A549 (cell line): ENCODE measurements around the gene GAL3ST1. TPM values are rescaled to one million over a fixed set of nuclear protein-coding genes. Genes with fewer than 3 reads are reported as not detected.

ENCODE experiments used
- ATAC-seq, 2 experiments: fragments of 200-7000 bp in 1 of 2; fragments of >200 bp in 1 of 2; cut with Nextera tagmentation in 1 of 2; cut with Tn5 transposase in 1 of 2; 3 replicates each; pipeline versions ENCODE4 v1.8.0 to v1.9.1; 2018 to 2020; ENCODE audit warnings: mild to moderate bottlenecking in 1 of 2, moderate library complexity in 1 of 2
- CTCF ChIA-PET: fragments of 300-600 bp; sonication (Branson Sonifier 250); formaldehyde crosslinking; extraction: SDS; loops from one replicate; lab custom pipeline; 2021; ENCODE audit warnings: antibody characterized with exemption, inconsistent platforms; lab: Yijun Ruan, JAX
- POLR2A ChIA-PET: fragments of 350-600 bp; formaldehyde crosslinking; extraction: SDS; loops from one replicate; lab custom pipeline; 2021; ENCODE audit warnings: antibody characterized with exemption, inconsistent platforms; lab: Yijun Ruan, JAX
- DNase-seq, 2 experiments: peaks; one replicate each; pipeline versions ENCODE4 v3.0.0 to v3.0.0-alpha.2; 2011 to 2016; ENCODE audit warnings: low read depth in 1 of 2, low spot score in 1 of 2
- FAIRE-seq: peaks from 2 replicates; lab custom pipeline; 2011; peaks lifted over from hg19 to GRCh38; lab: Jason Lieb, UNC
- H3K27ac ChIP-seq, 2 experiments: fragments of >200 bp; sonication (Bioruptor Twin); formaldehyde crosslinking; 3 replicates each; pipeline ENCODE4 v1.5.1; 2016 to 2017
- H3K4me1 ChIP-seq: fragments of >200 bp; sonication (Bioruptor Twin); formaldehyde crosslinking; 3 replicates; pipeline ENCODE4 v1.6.1; 2016
- H3K4me2 ChIP-seq: fragments of >200 bp; sonication (Bioruptor Twin); formaldehyde crosslinking; 3 replicates; pipeline ENCODE4 v1.6.1; 2016
- H3K4me3 ChIP-seq: fragments of >200 bp; sonication (Bioruptor Twin); formaldehyde crosslinking; 3 replicates; pipeline ENCODE4 v1.5.1; 2016
- H3K9me3 ChIP-seq: fragments of >200 bp; sonication (Bioruptor Twin); formaldehyde crosslinking; 3 replicates; pipeline ENCODE4 v1.6.1; 2016
- CTCF ChIP-seq: fragments of >200 bp; sonication (Bioruptor Twin); formaldehyde crosslinking; IDR thresholded peaks from 3 replicates; pipeline ENCODE4 v1.5.1; 2016
- EHF ChIP-seq: fragments of 250-450 bp; sonication (Bioruptor Pico); IDR thresholded peaks from 2 replicates; pipeline ENCODE4 v1.5.0; 2020; ENCODE audit warnings: mild to moderate bottlenecking
- FOSL2 ChIP-seq, 2 experiments: fragments of 450-650 bp in 1 of 2; fragments of >200 bp in 1 of 2; sonication (Bioruptor Twin) in 1 of 2; formaldehyde crosslinking; IDR thresholded peaks; 2 replicates each; pipeline versions ENCODE4 v1.5.0 to v1.6.1; 2016 to 2020; ENCODE audit warnings: mild to moderate bottlenecking in 1 of 2, moderate library complexity in 1 of 2
- FOXS1 ChIP-seq: fragments of 250-450 bp; sonication (Bioruptor Pico); IDR thresholded peaks from 2 replicates; pipeline ENCODE4 v1.5.0; 2020; ENCODE audit warnings: mild to moderate bottlenecking, moderate library complexity
- HEYL ChIP-seq: fragments of 250-450 bp; sonication (Bioruptor Pico); IDR thresholded peaks from 2 replicates; pipeline ENCODE4 v1.8.0; 2021; ENCODE audit warnings: mild to moderate bottlenecking, moderate library complexity
- JUN ChIP-seq, 2 experiments: fragments of >200 bp; sonication (Bioruptor Twin); formaldehyde crosslinking; IDR thresholded peaks; 2 replicates in 1 of 2; 3 replicates in 1 of 2; pipeline ENCODE4 v1.6.1; 2016 to 2017
- POLR2AphosphoS2 ChIP-seq: conservative IDR thresholded peaks from 2 replicates; pipeline ENCODE4 v1.6.1; 2012; ENCODE audit warnings: low read length, improper control_type of control experiment, inconsistent platforms
- RARB ChIP-seq: fragments of 250-450 bp; sonication (Bioruptor Pico); IDR thresholded peaks from 2 replicates; pipeline ENCODE4 v1.8.0; 2021; ENCODE audit warnings: mild to moderate bottlenecking, moderate library complexity
- REST ChIP-seq: fragments of 200-600 bp; sonication (generic); IDR thresholded peaks from 2 replicates; pipeline ENCODE4 v1.6.1; 2016; ENCODE audit warnings: antibody characterized with exemption, mild to moderate bottlenecking, moderate library complexity
- SMC3 ChIP-seq: fragments of >200 bp; sonication (Bioruptor Twin); formaldehyde crosslinking; IDR thresholded peaks from 3 replicates; pipeline ENCODE4 v1.6.1; 2018; ENCODE audit warnings: inconsistent platforms
- SREBF2 ChIP-seq: fragments of 450-650 bp; IDR thresholded peaks from 2 replicates; pipeline ENCODE4 v1.6.1; 2014; ENCODE audit warnings: mild to moderate bottlenecking, moderate library complexity
- TFCP2L1 ChIP-seq: fragments of 250-450 bp; sonication (Bioruptor Pico); IDR thresholded peaks from 2 replicates; pipeline ENCODE4 v1.5.0; 2021; ENCODE audit warnings: mild to moderate bottlenecking
- WGBS: methylation state at CpG from one replicate; pipeline ENCODE4 v1.1.6; 2017; ENCODE audit errors: missing lambda C conversion rate; 5-methylcytosine and 5-hydroxymethylcytosine counted together
- polyA plus RNA-seq, 4 experiments: library from polyadenylated mRNA; depleted of rRNA in 3 of 4; stranded (reverse); fragments of >200 nt; fragmentation: RNase III in 1 of 4; extraction: RNeasy Plus Mini Kit Qiagen cat#74134 plus additional on column Dnase treatment in 1 of 4; gene quantifications; 2 replicates in 3 of 4; 3 replicates in 1 of 4; pipeline ENCODE4 v1.2.3, GENCODE V29; 2011 to 2017
- TF ChIP-seq, protein P1 (sequence below): fragments of >200 bp; sonication (Bioruptor Twin); formaldehyde crosslinking; IDR thresholded peaks from 3 replicates; pipeline ENCODE4 v1.6.1; 2016

The GAL3ST1 gene
- polyA plus RNA-seq, 2 of the 4 experiments (the other 2 are of a cell fraction): 8.7 to 14.0 TPM

GRCh38 chr22:30591191-30591587 lies 16.7 kb upstream of the GAL3ST1 start:
- no peak for DNase-seq
- H3K4me2 ChIP-seq: peak overlapping the region; percentile 92
- no peak for TF ChIP-seq TFCP2L1
- no peak for TF ChIP-seq FOSL2 (IDR thresholded peaks at IDR 0.05)
- no peak for TF ChIP-seq FOSL2 (CRISPR knock-in tag; IDR thresholded peaks at IDR 0.05)
- TF ChIP-seq REST: no peak
- TF ChIP-seq RARB (CRISPR knock-in tag): no peak
- TF ChIP-seq FOXS1: no peak
- TF ChIP-seq, protein P1, sequence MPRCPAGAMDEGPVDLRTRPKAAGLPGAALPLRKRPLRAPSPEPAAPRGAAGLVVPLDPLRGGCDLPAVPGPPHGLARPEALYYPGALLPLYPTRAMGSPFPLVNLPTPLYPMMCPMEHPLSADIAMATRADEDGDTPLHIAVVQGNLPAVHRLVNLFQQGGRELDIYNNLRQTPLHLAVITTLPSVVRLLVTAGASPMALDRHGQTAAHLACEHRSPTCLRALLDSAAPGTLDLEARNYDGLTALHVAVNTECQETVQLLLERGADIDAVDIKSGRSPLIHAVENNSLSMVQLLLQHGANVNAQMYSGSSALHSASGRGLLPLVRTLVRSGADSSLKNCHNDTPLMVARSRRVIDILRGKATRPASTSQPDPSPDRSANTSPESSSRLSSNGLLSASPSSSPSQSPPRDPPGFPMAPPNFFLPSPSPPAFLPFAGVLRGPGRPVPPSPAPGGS: 0 out of 3 replicates have a peak, but pooled peaks have one; percentile 2
- no peak for TF ChIP-seq SREBF2
- TF ChIP-seq POLR2AphosphoS2: no peak
- TF ChIP-seq, all 56 proteins: peak for 1
- 0 out of 6 replicates have a peak, but pooled peaks of 1 of the 2 experiments have one; percentile 4 for ATAC-seq
- no peak for FAIRE-seq
- peak overlapping the region; percentile 99 for H3K4me3 ChIP-seq
- H3K4me1 ChIP-seq: peaks cover 8% of the 10 kb centered on the region; the same call in 2 of the 3 replicates
- no peaks in the 10 kb centered on the region for H3K9me3 ChIP-seq
- ChIA-PET CTCF (interaction anchor here (0.7 kb wide), 1 partner anchor 15 kb away, joined by 4 read pairs; no protein-coding TSS in a partner anchor), POLR2A (interaction anchor here (0.9 kb wide), 1 partner anchor 10 kb away, joined by 3 read pairs; no protein-coding TSS in a partner anchor)
- H3K27ac ChIP-seq: peak overlapping the region; percentile 92 to 93
- WGBS: 3% methylated on average over 14 of the region's 14 CpGs

DNA sequence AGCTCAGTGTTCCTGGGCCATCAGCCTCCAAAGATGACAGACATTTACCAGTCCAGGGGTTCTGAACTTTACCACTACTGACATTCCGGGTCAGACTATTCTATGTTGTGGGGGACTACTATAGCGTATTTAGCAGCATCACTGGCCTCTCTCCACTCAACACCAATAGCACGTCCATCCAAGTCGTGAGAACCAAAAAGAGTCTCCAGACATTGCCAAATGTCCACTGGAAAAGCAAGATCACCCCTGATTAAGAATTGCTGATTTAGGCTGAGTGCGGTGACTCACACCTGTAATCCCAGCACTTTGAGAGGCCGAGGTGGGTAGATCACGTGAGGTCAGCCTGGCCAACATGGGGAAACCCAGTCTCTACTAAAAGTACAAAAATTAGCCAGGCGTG lies 11.9 kb upstream of the GAL3ST1 start:
- CTCF ChIA-PET: interaction anchor here (1.0 kb wide), 1 partner anchor 333 kb away, joined by 4 read pairs; no protein-coding TSS in a partner anchor
- Histone ChIP-seq H3K9me3 (no peaks in the 10 kb centered on the region), H3K4me3 (no peak overlapping the region), H3K4me1 (peaks cover 8% of the 10 kb centered on the region; the same call in 2 of the 3 replicates), H3K4me2 (no peak overlapping the region), H3K27ac (no peak overlapping the region)
- no peak for TF ChIP-seq HEYL (CRISPR knock-in tag)
- no peak for TF ChIP-seq SMC3
- TF ChIP-seq TFCP2L1: no peak
- no peak for TF ChIP-seq EHF
- no peak for TF ChIP-seq JUN (IDR thresholded peaks at IDR 0.05)
- no peak for TF ChIP-seq CTCF
- DNase-seq: no peak
- POLR2A ChIA-PET: interaction anchor here (1.2 kb wide), 1 partner anchor 13 kb away, joined by 4 read pairs; no protein-coding TSS in a partner anchor
- WGBS: 91% methylated on average over 8 of the region's 8 CpGs
- FAIRE-seq: no peak
- ATAC-seq: no peak

GRCh38 chr22:30584441-30584840 lies 10.0 kb upstream of the GAL3ST1 start:
- 94% methylated on average over 15 of the region's 15 CpGs for WGBS
- DNase-seq (no peak), FAIRE-seq (no peak), ATAC-seq (peak in 1 of 2 experiments; percentile 15; a peak in 1 of 6 replicates)
- ChIA-PET CTCF (no interaction called here), POLR2A (no interaction called here)
- TF ChIP-seq CTCF: no peak
- H3K4me3 ChIP-seq: no peak overlapping the region
- no peaks in the 10 kb centered on the region for H3K4me1 ChIP-seq
- H3K9me3 ChIP-seq: no peaks in the 10 kb centered on the region
- no peak overlapping the region for H3K4me2 ChIP-seq
- no peak overlapping the region for H3K27ac ChIP-seq
